ENCODE measurements around the gene KRTAP10-4. TPM values are rescaled to one million over a fixed set of nuclear protein-coding genes. Genes with fewer than 3 reads are reported as not detected.
A peak's percentile ranks its signal among the peaks of the same experiment; 100 is the strongest.
"Not testable (repeated sequence)": the region's sequence is repeated elsewhere in the genome, so short reads cannot be mapped to it uniquely, and the experiment has no call there.

KRTAP10-4 gene
- not detected for total RNA-seq

- H3K27ac ChIP-seq; H3K4me1 ChIP-seq; H3K9me3 ChIP-seq; DNase-seq (ENCODE audit: low spot score in 2 of 2); intact Hi-C loops (cut with DNase I); H3K27me3 ChIP-seq; H3K4me3 ChIP-seq; H3K36me3 ChIP-seq: not testable (repeated sequence)
Observed at GRCh38 chr21:44573630-44574456, at the start of gene KRTAP10-4. TSS of gene KRTAP10-4 (plus strand) at chr21:44573729. CDS start at chr21:44573759, 30 bp downstream.

GRCh38 chr21:44524414-44525371, 48.8 kb upstream of the KRTAP10-4 start:
- Histone ChIP-seq H3K9me3 (no peaks in the 10 kb centered on the region), H3K27me3 (no peaks in the 10 kb centered on the region), H3K36me3 (no peaks in the 10 kb centered on the region), H3K4me3 (no peak overlapping the region), H3K27ac (no peak overlapping the region), H3K4me1 (no peaks in the 10 kb centered on the region)
- TF ChIP-seq, protein P1, sequence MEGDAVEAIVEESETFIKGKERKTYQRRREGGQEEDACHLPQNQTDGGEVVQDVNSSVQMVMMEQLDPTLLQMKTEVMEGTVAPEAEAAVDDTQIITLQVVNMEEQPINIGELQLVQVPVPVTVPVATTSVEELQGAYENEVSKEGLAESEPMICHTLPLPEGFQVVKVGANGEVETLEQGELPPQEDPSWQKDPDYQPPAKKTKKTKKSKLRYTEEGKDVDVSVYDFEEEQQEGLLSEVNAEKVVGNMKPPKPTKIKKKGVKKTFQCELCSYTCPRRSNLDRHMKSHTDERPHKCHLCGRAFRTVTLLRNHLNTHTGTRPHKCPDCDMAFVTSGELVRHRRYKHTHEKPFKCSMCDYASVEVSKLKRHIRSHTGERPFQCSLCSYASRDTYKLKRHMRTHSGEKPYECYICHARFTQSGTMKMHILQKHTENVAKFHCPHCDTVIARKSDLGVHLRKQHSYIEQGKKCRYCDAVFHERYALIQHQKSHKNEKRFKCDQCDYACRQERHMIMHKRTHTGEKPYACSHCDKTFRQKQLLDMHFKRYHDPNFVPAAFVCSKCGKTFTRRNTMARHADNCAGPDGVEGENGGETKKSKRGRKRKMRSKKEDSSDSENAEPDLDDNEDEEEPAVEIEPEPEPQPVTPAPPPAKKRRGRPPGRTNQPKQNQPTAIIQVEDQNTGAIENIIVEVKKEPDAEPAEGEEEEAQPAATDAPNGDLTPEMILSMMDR (IDR thresholded peaks at IDR 0.05), result no peak
- intact Hi-C loops (cut with DNase I), result no loop called here
- DNase-seq (ENCODE audit: low spot score in 2 of 2), result peak in 1 of 2 donors; percentile 21

GRCh38 chr21:44525391-44526095, 48.0 kb upstream of the KRTAP10-4 start:
- DNase-seq (ENCODE audit: low spot score in 2 of 2), result peak in 1 of 2 donors; percentile 60
- intact Hi-C loops (cut with DNase I), result no loop called here

DNA sequence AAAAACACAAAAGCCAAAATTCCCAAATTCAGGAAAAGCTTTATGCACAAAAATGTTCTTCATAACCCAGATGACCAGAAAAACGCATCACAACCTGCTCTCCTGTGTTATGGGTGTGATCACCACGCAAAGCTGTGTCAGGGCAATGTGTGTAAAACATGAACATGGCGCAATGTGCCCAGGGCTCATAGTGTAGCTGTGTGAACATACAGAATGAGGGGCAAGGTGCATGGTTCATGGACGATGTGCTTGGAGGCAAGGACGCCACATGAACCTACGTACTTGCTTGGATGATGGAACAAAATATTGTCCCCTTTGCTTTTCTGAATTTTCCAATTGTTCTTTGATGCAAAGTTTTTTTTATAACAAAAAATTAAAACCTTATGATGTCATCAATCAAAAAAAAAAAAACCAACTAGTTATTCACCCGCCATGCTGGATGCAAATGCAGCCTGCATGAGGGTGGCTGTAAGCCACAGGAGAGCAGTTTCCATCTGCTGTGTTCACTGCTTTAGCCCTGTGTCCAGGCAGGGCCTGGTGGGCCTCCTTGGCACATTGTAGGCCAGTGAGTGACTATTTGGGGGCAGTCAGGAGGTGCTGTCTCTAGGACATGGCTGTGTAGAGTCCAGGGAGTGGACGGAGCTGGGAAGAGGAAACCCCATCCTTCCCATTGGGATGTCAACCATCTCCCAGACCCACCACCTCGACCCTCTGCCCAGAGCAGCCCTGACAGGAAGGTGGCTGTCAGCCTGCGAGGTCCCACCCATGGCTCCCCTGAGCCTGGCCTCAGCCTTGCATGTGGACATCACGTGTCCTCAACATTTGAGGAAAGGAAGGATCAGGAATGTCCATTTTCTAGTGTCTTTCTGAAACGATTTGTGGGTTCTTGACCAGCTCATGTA, 47.2 kb upstream of the KRTAP10-4 start:
- no peak overlapping the region for H3K27ac ChIP-seq
- TF ChIP-seq, protein P1 (IDR thresholded peaks at IDR 0.05), result no peak
- H3K4me1 ChIP-seq, result no peaks in the 10 kb centered on the region
- no peaks in the 10 kb centered on the region for H3K9me3 ChIP-seq
- intact Hi-C loops (cut with DNase I), result no loop called here
- peak in 1 of 2 donors; percentile 55 for DNase-seq (ENCODE audit: low spot score in 2 of 2)
- H3K36me3 ChIP-seq, result no peaks in the 10 kb centered on the region
- H3K27me3 ChIP-seq, result no peaks in the 10 kb centered on the region
- H3K4me3 ChIP-seq, result no peak overlapping the region

More at GRCh38 chr21:44525391-44526095, 48.0 kb upstream of the KRTAP10-4 start:
- Histone ChIP-seq H3K27me3 (no peaks in the 10 kb centered on the region), H3K9me3 (no peaks in the 10 kb centered on the region), H3K4me3 (no peak overlapping the region), H3K27ac (no peak overlapping the region), H3K36me3 (no peaks in the 10 kb centered on the region), H3K4me1 (no peaks in the 10 kb centered on the region)
- TF ChIP-seq, protein P1 (IDR thresholded peaks at IDR 0.05), result no peak

DNA sequence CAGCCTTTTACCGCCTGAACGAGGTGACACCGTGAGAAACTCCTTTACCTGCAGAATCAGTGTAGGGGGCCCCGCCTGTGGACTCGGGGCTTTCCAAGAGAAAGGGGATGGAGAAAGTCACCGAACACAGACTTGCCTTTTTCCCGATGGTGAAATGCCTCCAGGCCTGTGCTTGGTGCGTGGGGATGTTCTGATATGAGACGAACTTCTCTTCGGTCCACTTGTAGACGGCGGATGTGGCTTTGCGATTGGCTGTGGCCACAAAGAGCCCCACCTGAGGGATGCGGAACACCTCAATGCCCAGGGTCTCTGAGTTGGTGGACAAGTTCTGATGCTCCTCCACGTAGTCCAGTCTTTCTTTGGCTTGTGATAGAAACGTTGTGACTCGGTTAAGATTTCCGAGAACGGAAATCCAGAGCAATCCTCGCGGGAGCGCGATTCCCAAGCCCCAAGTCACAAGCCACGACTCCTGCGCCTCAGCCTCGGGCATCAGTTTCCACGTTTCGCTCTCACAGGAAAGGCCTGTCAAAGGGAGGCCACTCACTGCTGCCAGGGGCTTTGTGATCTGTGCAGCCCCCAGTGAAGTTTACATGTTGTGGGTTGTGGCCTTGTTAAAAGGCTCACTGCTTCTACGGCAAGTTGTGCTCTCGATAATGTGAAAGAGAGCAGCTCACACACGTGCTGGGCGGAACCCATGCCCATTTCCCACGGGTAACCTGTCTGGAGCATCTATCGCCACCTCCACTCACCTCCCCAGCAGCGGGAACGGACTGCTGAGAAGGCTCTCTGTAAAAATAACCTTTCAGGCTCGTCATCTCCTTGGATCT, 46.2 kb upstream of the KRTAP10-4 start:
- TF ChIP-seq, protein P1 (IDR thresholded peaks at IDR 0.05), result no peak
- DNase-seq (ENCODE audit: low spot score in 2 of 2), result peak in 1 of 2 donors; percentile 42
- no peaks in the 10 kb centered on the region for H3K9me3 ChIP-seq
- H3K27me3 ChIP-seq, result no peaks in the 10 kb centered on the region
- intact Hi-C loops (cut with DNase I), result no loop called here
- no peaks in the 10 kb centered on the region for H3K36me3 ChIP-seq
- H3K27ac ChIP-seq, result no peak overlapping the region
- no peak overlapping the region for H3K4me3 ChIP-seq
- no peaks in the 10 kb centered on the region for H3K4me1 ChIP-seq

Measured in ascending aorta (tissue), 2 donors.